Measurements from ENCODE around the gene TMEM82.

The TMEM82 gene

GRCh38 chr1:15736892-15737261 is 5.4 kb upstream of the TMEM82 start:
- no peak for DNase-seq

DNA sequence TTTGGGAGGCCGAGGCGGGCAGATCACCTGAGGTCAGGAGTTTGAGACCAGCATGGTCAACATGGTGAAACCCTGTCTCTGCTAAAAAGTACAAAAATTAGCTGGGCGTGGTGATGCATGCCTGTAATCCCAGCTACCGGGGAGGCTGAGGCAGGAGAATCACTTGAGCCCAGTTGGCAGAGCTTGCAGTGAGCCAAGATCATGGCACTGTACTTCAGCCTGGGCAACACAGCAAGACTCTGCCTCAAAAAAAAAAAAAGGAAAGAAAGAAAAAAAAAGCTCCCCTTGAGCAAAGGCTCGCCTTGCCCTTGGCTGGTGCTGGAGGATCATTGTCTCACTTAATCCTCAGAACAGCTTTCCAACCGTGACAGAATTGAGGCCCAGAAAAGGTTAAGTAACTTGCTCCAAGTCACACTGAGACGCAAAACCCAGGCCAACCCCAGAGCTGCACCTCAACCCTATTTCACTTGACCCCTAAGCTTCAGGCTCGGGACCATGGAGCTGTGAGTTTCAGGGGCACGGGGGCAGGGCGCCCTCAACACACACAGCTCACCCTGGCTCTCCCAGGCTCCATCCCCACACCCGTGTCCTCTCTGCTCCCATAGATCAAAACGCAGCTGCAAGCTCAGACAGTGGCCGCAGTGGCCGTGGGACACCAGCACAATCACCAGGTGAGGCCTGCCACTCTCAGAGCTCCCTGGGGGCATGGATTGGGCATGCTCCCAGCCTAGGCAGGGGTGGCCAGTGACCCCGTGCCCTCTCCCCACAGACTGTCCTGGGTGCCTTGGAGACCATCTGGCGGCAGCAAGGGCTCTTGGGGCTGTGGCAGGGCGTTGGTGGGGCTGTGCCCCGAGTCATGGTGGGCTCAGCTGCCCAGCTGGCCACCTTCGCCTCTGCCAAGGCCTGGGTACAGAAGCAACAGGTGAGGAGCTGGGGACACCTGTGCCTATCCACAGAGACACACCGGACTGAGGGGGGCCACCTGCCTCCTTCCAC is 4.7 kb upstream of the TMEM82 start:
- no peak for DNase-seq

DNA sequence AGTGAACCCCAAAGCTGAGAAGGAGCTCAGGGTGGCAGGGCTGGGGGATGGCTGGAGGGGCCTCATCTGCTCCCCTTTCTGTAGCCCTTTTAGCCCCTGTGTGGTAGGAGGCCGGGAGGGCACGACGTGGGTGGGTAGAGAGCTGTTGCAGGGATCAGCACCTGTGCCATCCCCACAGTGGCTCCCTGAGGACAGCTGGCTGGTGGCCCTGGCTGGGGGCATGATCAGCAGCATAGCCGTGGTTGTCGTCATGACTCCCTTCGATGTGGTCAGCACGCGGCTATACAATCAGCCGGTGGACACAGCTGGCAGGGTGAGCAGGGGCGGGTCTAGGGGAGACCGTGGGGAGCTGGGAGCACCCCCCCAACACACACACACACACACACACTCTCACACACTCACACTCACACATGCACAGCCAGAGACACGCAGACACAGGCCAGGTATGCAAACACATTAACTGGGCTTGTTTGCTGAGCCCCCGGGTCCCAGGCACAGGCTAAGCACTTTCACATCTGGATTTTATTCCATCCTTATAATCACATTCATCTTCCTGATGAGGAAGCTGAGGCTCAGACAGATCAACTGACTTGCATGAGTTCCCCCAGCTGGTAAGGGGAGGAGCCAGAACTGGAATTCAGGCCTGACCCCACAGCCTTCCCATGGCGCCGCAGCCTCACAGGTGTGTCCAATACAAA is 3.7 kb upstream of the TMEM82 start:
- no peak for DNase-seq

DNA sequence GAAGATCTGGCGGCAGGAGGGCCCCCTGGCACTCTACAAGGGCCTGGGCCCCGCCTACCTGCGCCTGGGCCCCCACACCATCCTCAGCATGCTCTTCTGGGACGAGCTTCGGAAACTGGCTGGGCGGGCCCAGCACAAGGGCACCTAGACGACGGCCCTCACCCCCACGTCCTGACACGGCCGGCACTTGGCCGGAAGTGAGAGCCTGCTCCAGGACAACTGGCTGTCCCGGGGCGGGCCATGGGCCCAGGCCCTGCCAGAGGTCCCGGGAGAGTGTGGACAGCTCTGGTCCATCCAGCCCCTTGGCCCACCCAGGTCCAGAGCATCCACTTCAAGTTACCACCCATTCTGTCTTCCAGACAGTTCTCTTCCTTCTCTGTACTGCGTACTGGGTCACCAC is 3.0 kb upstream of the TMEM82 start:
- DNase-seq = no peak

DNA sequence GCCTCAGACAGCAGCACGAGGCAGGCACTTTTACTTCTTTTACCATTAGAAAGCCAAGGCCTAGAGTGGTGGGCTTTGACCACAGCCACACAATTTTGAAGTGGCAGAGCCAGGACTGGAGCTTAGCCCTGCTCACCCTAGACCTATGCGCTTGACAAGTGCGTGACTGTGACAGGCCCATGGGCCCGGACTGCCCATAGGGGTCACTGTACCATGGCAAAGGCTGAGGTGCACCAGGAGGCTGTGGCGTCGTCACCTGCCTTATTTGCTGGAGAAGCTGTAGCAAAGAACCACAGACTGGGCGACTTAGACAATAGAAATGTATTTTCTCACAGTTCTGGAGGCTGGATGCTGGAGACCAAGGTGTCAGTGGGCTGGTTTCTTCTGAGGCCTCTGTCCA is 2.6 kb upstream of the TMEM82 start:
- no peak for DNase-seq

GRCh38 chr1:15740924-15741850 is 1.1 kb upstream of the TMEM82 start:
- DNase-seq = no peak

DNA sequence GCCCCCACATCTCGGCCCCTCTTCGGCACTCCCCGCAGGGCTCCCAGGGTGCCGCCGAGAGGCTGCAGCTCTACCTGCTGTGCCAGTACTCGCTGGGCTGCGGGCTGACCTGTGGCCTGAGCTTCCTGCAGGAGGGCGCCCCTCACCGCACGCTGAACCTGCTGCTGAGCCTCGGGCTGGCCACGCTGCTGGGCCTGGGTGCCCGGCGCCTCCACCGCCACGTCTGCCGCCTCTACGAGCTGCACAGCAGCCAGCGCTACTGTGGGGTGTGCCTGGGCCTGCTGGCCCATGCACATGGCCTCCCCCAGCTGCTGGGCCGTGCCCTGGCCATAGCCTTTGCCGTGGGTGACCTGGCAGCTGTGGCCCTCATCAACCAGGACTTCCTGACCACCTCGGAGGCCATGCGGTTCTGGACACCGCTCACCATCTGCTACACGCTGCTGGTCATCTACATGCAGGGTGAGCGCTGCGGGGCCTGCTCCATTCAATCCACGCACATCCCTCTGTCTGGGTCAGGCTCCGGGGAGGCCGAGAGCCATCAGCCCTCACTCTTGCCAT is 1.9 kb downstream of the TMEM82 start:
- no peak for DNase-seq

DNA sequence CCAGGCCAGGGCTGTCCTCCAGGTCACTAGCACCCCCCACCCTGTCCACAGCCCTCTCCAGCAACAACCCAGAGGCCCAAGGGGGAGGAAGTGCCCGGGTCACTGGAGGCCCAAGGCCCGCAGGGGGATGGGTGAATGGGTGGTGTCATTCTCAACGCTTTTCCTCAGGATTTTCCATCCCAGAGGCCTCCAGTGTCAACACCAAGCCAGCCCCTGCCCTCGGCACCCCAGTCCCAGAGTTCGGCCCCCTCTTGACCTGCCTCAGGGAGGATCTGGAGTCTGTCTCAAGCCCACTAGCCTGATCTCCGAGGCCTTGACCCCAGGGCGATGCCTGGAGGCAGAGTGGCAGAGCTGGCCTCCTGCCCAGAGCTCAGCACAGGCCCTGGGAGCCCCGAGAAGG is 5.1 kb downstream of the TMEM82 start:
- DNase-seq = no peak

DNA sequence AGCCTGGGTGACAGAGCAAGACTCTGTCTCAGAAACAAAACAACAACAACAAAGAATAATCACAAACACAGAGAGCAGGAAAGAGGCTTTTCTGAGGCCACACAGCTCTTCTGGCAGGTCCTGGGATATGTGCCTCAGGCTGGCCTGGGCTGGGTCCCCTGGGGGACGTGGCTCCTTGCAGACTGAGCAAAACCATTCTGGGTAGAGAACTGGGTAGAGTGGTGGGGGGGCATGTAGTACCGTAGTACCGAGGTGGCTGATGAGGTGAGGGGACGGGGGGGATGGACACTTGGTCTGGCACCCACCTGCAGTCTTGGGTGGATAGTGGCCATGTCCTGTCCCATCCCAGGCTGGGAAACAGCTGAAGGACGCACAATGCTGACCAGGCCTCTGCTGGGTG is 6.0 kb downstream of the TMEM82 start:
- DNase-seq = no peak

- no peak for DNase-seq
These were observed 6.5 kb downstream of the TMEM82 start for GRCh38 chr1:15748690-15749398.

GRCh38 chr1:15749399-15750291 is 7.3 kb downstream of the TMEM82 start:
- no peak for DNase-seq

- no peak for DNase-seq
These were observed 8.6 kb downstream of the TMEM82 start for GRCh38 chr1:15750924-15751323.

- DNase-seq = no peak
These were observed 9.4 kb downstream of the TMEM82 start for GRCh38 chr1:15751717-15752116.

DNA sequence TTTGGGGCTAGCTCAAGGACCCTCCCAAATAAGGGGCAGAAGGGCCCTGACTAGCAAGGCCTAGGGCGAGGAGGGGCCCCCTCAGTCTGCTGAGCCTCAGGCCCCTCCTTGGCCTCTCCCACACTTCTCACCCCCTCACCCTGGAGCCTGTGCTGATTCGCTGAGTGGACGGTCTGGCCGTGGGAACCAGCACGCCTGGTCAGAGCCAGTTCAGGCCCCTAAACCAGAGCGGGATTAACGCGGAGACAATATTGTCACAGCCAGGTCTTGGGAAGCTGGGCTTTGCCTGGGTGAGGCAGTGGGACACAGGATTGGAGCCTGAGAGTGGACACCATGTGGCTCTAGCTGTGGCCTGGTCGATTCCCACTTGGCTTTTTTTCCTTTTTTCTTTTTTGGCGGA is 11.5 kb downstream of the TMEM82 start:
- no peak for DNase-seq

- no peak for DNase-seq
These were observed 12.8 kb downstream of the TMEM82 start for GRCh38 chr1:15755021-15755645.

DNA sequence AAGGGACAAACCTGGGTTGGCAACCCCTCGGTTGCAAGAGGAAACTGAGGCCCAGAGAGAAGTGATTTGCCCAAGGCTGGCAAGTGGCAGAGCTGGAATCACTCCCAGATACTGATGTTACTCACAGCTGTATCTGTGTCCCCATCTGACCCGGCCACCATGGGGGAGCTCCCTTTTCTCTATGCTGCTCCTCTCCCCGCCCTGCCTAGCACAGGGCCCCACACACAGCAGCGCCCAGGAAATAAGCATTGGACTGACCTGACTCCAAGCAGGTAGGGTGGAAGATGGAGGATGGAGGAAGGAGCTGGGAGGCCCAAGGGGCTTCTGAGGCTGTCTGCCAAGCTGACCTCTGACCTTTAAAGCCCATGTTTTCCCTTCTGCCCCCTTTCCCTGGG is 13.3 kb downstream of the TMEM82 start:
- DNase-seq = no peak

DNA sequence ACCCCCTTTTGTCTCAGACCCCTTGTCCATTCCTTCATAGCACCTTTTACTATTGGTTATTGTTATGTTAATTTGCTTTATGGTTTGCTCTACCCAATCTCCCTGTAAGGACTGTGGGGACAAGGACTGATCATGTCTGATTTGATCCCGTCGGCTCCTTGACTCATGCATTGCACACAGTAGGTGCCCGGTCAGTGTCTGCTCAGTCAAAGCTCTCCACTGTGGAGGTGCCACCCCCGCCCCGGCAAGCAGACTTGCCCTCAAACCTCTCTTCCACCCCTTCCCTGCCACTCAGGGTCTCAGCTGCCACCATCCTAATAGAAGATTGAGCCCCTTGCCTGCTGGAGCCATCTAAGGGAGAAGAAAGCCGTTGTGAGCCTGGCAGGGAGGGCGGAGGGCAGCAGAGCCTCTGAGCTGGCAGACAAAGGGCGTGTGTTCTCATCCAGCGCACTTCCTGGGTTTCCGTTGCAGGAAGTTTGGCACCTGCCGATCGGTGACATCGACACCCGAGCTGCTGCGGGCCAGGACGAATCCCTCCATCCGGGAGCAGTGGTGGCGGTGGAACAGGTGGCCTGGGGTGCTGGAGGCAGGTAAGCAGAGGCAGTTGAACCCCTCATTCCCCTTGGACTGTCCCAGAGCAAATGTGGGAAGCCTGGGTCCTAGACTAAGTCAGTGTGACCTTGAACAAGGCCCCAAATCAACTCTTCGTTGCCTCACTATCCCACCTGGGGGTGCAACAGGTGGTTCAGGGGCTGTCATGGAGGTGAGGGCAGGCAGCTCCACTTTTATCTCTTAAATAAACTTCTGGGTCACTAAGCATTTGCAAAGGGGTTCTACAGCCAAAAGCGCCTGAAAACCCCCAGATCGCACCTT is 14.1 kb downstream of the TMEM82 start:
- no peak for DNase-seq

DNA sequence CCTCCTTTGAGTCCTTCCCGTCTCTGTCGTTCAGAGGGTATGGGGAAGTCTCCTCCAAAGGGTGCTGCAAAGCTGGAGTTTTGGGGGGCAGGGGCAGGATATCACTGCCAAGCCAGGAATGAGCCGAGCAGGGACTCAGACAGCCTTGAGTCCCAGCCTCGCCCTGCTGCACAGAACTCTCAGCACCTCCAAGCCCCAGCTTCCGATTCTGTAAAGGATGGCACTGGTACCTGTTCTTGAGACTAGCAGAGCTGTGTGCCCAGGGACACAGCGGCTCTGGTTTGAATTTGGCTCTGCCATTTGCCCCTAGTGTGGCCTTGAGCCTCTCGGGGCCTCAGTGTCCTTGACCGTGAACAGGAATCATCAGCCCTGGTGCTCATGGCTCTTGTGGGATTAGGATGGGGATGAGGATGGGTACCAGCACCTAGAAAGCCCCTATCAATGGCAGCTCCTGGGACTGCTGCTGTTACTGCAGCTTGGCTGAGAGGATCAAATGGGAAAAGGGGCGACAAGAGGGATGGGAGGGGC is 14.8 kb downstream of the TMEM82 start:
- no peak for DNase-seq

Data from GF-D8 (cell line).